Upper lobe of left lung (tissue), 6 donors: ENCODE measurements around the gene CPM. TPM values are rescaled to one million over a fixed set of nuclear protein-coding genes. Genes with fewer than 3 reads are reported as not detected.

Experiments
- ATAC-seq, 2 donors: fragments of 200-7000 bp; cut with Tn5 transposase; one replicate each; pipeline ENCODE4 v1.9.1; 2022; ENCODE audit warnings: mild to moderate bottlenecking in 2 of 2, moderate library complexity in 2 of 2; ENCODE audit not compliant: low FRiP score in 2 of 2
- DNase-seq, 2 donors: peaks; one replicate each; pipeline ENCODE4 v3.0.0-alpha.2; 2019 to 2020
- H3K27ac ChIP-seq, 4 donors: fragments of 200-600 bp; sonication (generic); one replicate each; pipeline ENCODE4 v1.5.1; 2016 to 2019
- H3K27me3 ChIP-seq, 4 donors: fragments of 200-600 bp; sonication (generic); one replicate each; pipeline ENCODE4 v1.5.1; 2017 to 2019
- H3K36me3 ChIP-seq, 4 donors: fragments of 200-600 bp; sonication (generic); one replicate each; pipeline ENCODE4 v1.5.1; 2016 to 2019
- H3K4me1 ChIP-seq, 4 donors: fragments of 200-600 bp; sonication (generic); one replicate each; pipeline ENCODE4 v1.5.1; 2018 to 2019
- H3K4me3 ChIP-seq, 4 donors: fragments of 200-600 bp; sonication (generic); one replicate each; pipeline ENCODE4 v1.5.1; 2017 to 2019; ENCODE audit warnings: mild to moderate bottlenecking in 2 of 4, moderate library complexity in 1 of 4
- H3K9me3 ChIP-seq, 4 donors: fragments of 200-600 bp; sonication (generic); one replicate each; pipeline ENCODE4 v1.5.1; 2018 to 2019
- EP300 ChIP-seq, 4 donors: sonication (generic); formaldehyde crosslinking; IDR thresholded peaks; one replicate each; pipeline ENCODE4 v1.5.1; 2017; ENCODE audit warnings: antibody characterized with exemption in 4 of 4, control low read depth in 2 of 4
- POLR2A ChIP-seq, 4 donors: fragments of 450-650 bp; IDR thresholded peaks; one replicate each; pipeline ENCODE4 v1.5.1; 2016 to 2017; ENCODE audit warnings: antibody characterized with exemption in 4 of 4, mild to moderate bottlenecking in 2 of 4
- POLR2AphosphoS5 ChIP-seq, 2 donors: sonication (generic); formaldehyde crosslinking; IDR thresholded peaks; one replicate each; pipeline ENCODE4 v1.5.1; 2017; ENCODE audit warnings: antibody characterized with exemption in 2 of 2
- WGBS, 2 donors: methylation state at CpG; one replicate each; pipeline ENCODE4 v1.1.5; 2017 to 2018; 5-methylcytosine and 5-hydroxymethylcytosine counted together
- total RNA-seq, 6 donors: library from RNA; depleted of rRNA in 4 of 6; stranded (reverse); fragments of >200 nt in 4 of 6; gene quantifications; one replicate each; pipeline versions ENCODE4 v1.1.0 to v1.2.1, GENCODE V29; 2016 to 2021
- TF ChIP-seq, protein P1 (sequence below), 6 experiments: fragments of 450-650 bp in 4 of 6; fragments of 200-600 bp in 2 of 6; sonication (generic) in 2 of 6; IDR thresholded peaks; one replicate each; pipeline ENCODE4 v1.5.1; 2016 to 2019; ENCODE audit warnings: antibody characterized with exemption in 6 of 6
- donor health status: DM: no; HTN: no; CAD: no; lungs with moderate emphysema.
- donor health status: DM: no; HTN: yes; CAD: no; lungs with severe emphysema.

The CPM gene
- total RNA-seq, 6 donors from 2014 or later, result 143 to 393 (median 303) TPM

- DNase-seq, result no peak
- no peak for ATAC-seq
Measured at GRCh38 chr12:68943848-68944247, 10.9 kb upstream of the CPM start.

DNA sequence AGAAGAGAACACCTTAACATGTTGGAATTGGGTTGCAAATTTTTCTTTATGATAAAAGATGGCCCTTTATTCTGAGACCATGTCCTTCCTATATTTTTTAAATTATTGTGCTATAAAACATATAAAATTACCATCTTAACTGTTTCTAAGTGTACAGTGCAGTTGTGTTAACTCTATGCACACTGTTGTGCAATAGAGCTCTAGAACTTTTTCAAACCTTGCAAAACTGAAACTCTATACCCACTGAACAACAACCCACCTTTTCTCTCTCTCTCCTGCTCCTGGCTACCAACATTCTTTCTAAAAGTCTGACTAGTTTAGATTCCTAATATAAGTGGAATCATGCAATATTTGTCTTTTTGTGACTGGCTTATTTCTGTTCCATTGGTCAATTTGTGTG, 7.8 kb upstream of the CPM start:
- no peak for TF ChIP-seq EP300 (IDR thresholded peaks at IDR 0.05)
- no peak for TF ChIP-seq POLR2AphosphoS5 (IDR thresholded peaks at IDR 0.05)
- no peak for TF ChIP-seq POLR2A (IDR thresholded peaks at IDR 0.05)
- TF ChIP-seq, protein P1, sequence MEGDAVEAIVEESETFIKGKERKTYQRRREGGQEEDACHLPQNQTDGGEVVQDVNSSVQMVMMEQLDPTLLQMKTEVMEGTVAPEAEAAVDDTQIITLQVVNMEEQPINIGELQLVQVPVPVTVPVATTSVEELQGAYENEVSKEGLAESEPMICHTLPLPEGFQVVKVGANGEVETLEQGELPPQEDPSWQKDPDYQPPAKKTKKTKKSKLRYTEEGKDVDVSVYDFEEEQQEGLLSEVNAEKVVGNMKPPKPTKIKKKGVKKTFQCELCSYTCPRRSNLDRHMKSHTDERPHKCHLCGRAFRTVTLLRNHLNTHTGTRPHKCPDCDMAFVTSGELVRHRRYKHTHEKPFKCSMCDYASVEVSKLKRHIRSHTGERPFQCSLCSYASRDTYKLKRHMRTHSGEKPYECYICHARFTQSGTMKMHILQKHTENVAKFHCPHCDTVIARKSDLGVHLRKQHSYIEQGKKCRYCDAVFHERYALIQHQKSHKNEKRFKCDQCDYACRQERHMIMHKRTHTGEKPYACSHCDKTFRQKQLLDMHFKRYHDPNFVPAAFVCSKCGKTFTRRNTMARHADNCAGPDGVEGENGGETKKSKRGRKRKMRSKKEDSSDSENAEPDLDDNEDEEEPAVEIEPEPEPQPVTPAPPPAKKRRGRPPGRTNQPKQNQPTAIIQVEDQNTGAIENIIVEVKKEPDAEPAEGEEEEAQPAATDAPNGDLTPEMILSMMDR (IDR thresholded peaks at IDR 0.05), result no peak
- Histone ChIP-seq H3K4me3 (no peak overlapping the region), H3K9me3 (no peaks in the 10 kb centered on the region), H3K36me3 (no peaks in the 10 kb centered on the region), H3K4me1 (peaks cover 0 to 11% (median 5%) of the 10 kb centered on the region in 4 donors), H3K27ac (no peak overlapping the region), H3K27me3 (no peaks in the 10 kb centered on the region)
- ATAC-seq (no peak), DNase-seq (no peak)

More at GRCh38 chr12:68943848-68944247, 10.9 kb upstream of the CPM start:
- Histone ChIP-seq H3K27me3 (no peaks in the 10 kb centered on the region), H3K9me3 (no peaks in the 10 kb centered on the region), H3K27ac (no peak overlapping the region), H3K36me3 (no peaks in the 10 kb centered on the region), H3K4me3 (no peak overlapping the region), H3K4me1 (peaks cover 0 to 7% (median 3%) of the 10 kb centered on the region in 4 donors)
- TF ChIP-seq, protein P1 (IDR thresholded peaks at IDR 0.05), result no peak
- TF ChIP-seq POLR2A (IDR thresholded peaks at IDR 0.05) (no peak), EP300 (IDR thresholded peaks at IDR 0.05) (no peak), POLR2AphosphoS5 (IDR thresholded peaks at IDR 0.05) (no peak)
- WGBS, 2 donors, result 62 to 65% methylated on average over 1 of the region's 1 CpG

DNA sequence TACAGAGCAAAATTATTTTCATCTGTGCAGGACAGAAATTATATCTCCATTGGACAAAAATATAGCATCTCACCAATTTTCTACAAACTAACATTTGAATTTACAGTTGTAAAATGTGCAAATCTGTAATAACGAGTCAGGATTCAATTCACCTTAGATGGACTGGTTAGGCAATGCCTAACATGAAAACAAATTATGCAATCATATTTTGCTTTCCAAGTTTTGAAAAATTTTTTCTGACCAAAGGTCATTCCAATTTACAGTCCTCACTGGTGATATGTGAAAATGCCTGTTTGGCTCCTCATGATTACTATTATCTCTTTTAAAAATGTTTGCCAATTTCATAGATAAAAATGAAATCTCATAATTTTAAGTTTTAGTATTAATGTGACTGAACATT, 6.5 kb upstream of the CPM start:
- no peaks in the 10 kb centered on the region for H3K27me3 ChIP-seq
- no peaks in the 10 kb centered on the region for H3K9me3 ChIP-seq
- ATAC-seq (no peak), DNase-seq (no peak)
- WGBS, 2 donors, result 46 to 61% methylated on average over 1 of the region's 1 CpG
- H3K36me3 ChIP-seq, result no peaks in the 10 kb centered on the region
- H3K27ac ChIP-seq, result no peak overlapping the region
- H3K4me3 ChIP-seq, result no peak overlapping the region
- TF ChIP-seq EP300 (IDR thresholded peaks at IDR 0.05) (no peak), POLR2A (IDR thresholded peaks at IDR 0.05) (no peak), POLR2AphosphoS5 (IDR thresholded peaks at IDR 0.05) (no peak)
- TF ChIP-seq, protein P1 (IDR thresholded peaks at IDR 0.05), result no peak
- H3K4me1 ChIP-seq, result peaks cover 0 to 11% (median 4%) of the 10 kb centered on the region in 4 donors

GRCh38 chr12:68934392-68934791, 1.4 kb upstream of the CPM start:
- no peak for DNase-seq
- no peak for TF ChIP-seq POLR2AphosphoS5 (IDR thresholded peaks at IDR 0.05)
- no peak for TF ChIP-seq POLR2A (IDR thresholded peaks at IDR 0.05)
- no peak for TF ChIP-seq EP300 (IDR thresholded peaks at IDR 0.05)
- TF ChIP-seq, protein P1 (IDR thresholded peaks at IDR 0.05), result no peak
- Histone ChIP-seq H3K9me3 (no peaks in the 10 kb centered on the region), H3K4me1 (peaks cover 7 to 13% (median 10%) of the 10 kb centered on the region in 4 donors), H3K27me3 (no peaks in the 10 kb centered on the region), H3K36me3 (no peaks in the 10 kb centered on the region), H3K27ac (no peak overlapping the region), H3K4me3 (no peak overlapping the region)
- WGBS, 2 donors, result 94 to 95% methylated on average over 9 of the region's 9 CpGs
- no peak for ATAC-seq
